Mammary epithelial cell (primary cell): ENCODE data around the gene SLC8A1.

Source experiments
- EZH2 ChIP-seq: IDR thresholded peaks from 2 replicates; pipeline ENCODE4 v1.6.1; 2012; ENCODE audit warnings: low read length, inconsistent platforms, borderline replicate concordance
- TF ChIP-seq, protein P1 (sequence below), 2 donors: IDR thresholded peaks in 1 of 2; conservative IDR thresholded peaks in 1 of 2; 2 replicates each; pipeline ENCODE4 v1.5.1; 2011 to 2012; ENCODE audit warnings: inconsistent platforms in 2 of 2, low read length in 2 of 2, mild to moderate bottlenecking in 2 of 2, control low read depth in 1 of 2, low read depth in 1 of 2; ENCODE audit not compliant: insufficient read depth in 1 of 2; ENCODE audit errors: extremely low read depth in 1 of 2

DNA sequence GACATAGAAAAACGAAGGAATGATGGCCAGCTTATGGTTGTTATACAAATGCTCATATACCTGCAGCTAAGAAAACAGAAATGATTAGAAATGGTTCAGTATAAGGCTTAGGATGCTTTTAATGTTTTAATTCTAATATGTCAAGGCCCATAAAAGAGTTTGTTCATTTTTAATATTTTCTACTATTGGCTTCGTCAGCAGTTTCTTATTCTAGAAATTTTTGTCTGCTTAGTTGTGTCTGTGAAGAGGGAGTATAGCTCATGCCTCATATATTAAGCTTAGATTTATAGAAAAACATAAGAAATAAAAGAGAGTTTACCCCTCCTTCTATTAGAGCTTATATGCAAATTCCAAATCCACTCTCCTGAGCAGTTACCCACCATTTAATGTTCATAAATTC is 292.6 kb downstream of the SLC8A1 start:
- TF ChIP-seq, protein P1, sequence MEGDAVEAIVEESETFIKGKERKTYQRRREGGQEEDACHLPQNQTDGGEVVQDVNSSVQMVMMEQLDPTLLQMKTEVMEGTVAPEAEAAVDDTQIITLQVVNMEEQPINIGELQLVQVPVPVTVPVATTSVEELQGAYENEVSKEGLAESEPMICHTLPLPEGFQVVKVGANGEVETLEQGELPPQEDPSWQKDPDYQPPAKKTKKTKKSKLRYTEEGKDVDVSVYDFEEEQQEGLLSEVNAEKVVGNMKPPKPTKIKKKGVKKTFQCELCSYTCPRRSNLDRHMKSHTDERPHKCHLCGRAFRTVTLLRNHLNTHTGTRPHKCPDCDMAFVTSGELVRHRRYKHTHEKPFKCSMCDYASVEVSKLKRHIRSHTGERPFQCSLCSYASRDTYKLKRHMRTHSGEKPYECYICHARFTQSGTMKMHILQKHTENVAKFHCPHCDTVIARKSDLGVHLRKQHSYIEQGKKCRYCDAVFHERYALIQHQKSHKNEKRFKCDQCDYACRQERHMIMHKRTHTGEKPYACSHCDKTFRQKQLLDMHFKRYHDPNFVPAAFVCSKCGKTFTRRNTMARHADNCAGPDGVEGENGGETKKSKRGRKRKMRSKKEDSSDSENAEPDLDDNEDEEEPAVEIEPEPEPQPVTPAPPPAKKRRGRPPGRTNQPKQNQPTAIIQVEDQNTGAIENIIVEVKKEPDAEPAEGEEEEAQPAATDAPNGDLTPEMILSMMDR (conservative IDR thresholded peaks at IDR 0.05 in 1 of 2, IDR thresholded peaks at IDR 0.05 in 1 of 2; ENCODE audit: extremely low read depth in 1 of 2, insufficient read depth in 1 of 2, low read depth in 1 of 2, low read length in 2 of 2), result no peak
- no peak for TF ChIP-seq EZH2
